Placental epithelial cell (primary cell): ENCODE data around the gene ZNF268. TPM values are rescaled to one million over a fixed set of nuclear protein-coding genes. Genes with fewer than 3 reads are reported as not detected.

Source experiments
- small RNA-seq: library from RNA; depleted of rRNA; stranded (forward); fragments of <200 nt; gene quantifications from one replicate; pipeline ENCODE3, GENCODE V24; 2012
- total RNA-seq: library from RNA; depleted of rRNA; stranded (reverse); fragments of >200 nt; gene quantifications from 2 replicates; pipeline ENCODE4 v1.2.3, GENCODE V29; 2012

ZNF268 gene
- total RNA-seq: 22.0 and 35.1 TPM in 2 replicates

DNA sequence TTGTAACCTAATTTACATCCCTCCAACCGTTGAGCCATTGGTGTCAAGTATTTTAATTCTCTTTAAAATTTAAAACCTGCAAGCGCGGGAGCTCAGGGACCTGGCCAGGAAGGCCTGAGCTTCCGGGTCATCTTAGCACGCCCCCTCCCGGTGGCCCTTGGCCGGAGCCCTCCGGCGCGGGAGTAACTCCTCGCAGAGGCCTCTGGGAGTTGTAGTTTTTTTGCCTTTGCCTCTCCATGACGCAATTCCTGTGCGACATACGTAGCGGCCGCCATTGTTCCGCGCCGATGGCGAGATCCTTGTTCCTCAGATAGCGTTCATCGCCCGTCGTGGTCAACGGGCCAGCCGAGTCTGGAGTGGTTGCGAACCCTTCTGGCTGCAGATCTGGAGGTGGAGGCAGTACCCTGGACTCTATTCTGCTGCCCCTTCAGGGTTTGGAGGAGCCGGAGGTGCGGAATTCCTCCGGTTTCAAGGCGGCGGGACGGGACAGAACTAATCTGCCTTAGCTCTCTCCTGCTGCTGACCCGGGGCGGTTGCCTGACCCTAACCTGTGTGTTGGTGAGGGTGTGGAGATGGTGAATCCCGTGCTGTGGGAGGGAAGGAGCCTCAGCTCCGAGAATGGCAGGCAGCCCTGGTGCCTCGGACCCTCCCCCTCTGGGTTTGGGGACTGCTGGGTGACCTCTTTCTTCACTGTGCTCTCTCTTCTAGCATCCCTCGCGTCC, at the start of gene ZNF268:
TSS of gene ZNF268 (plus strand) at position 258 of the 722 bp plus-strand sequence. CDS start 503 bp downstream, outside the sequence.

DNA sequence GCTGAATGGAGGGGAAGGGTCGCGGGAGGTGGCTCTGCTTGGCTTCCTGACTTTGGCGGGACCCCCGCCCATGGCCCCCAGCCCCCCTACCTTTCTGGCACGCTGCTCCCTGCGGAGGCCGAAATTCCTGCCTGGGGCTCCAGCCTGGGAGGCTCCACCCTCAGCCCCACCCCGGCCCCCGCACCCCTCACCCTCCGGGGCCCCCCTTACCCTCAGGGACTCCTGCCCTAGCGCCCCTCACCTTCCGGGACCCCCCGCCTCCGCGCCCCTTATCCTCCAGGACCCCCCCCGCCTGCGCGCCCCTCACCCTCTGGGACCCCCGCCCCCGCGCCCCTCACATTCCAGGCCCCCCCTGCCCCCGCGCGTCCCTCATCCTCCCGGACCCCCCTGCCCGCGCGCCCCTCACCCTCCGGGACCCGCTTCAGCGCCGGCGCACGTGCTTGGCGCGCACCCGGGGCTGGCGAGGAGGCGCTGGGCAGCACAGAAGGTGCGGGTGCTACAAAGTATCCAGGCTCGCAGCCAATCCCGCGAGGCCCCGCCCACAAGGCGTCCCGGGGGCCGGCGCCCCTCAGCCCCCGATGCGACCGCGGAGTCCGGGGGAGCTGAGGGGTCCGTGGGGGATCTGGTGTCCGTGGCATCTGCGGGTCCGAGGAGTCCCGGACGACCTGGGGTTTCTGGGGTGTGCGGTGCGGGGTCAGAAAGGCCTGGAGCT, 54.3 kb downstream of the ZNF268 start, which contains the start of gene ANHX:
TSS of gene ANHX (minus strand) at position 477 of the 712 bp plus-strand sequence. CDS start 1,521 bp downstream, outside the sequence.

Small RNAs within 50 kb of the gene (small RNA-seq; reads per million reads assigned to genes)
- gene RF00019 (not detected), gene RNU6-717P (not detected)

Other genes with a start within 250 kb of the ZNF268 start
- gene ZNF605, start 225.2 kb upstream of the ZNF268 start, total RNA-seq: 9.0 and 11.3 TPM in 2 replicates
- 16.7 and 27.9 TPM in 2 replicates for gene ZNF26, start 195.1 kb upstream of the ZNF268 start, total RNA-seq
- 17.0 and 37.3 TPM in 2 replicates for gene ZNF84, start 144.0 kb upstream of the ZNF268 start, total RNA-seq
- gene ZNF140, start 100.6 kb upstream of the ZNF268 start, total RNA-seq: 23.0 and 27.9 TPM in 2 replicates
- gene ZNF891, start 51.2 kb upstream of the ZNF268 start, total RNA-seq: 0.76 and 1.2 TPM in 2 replicates
- 4.4 and 9.4 TPM in 2 replicates for gene ZNF10, start 50.9 kb upstream of the ZNF268 start, total RNA-seq
- not detected in 2 replicates for gene ANHX, start 54.4 kb downstream of the ZNF268 start, total RNA-seq